ENCODE data around the gene TMEM131. TPM values are rescaled to one million over a fixed set of nuclear protein-coding genes. Genes with fewer than 3 reads are reported as not detected.

The TMEM131 gene
- total RNA-seq, 1 donor from 2014 or later, result 28.9 TPM

DNA sequence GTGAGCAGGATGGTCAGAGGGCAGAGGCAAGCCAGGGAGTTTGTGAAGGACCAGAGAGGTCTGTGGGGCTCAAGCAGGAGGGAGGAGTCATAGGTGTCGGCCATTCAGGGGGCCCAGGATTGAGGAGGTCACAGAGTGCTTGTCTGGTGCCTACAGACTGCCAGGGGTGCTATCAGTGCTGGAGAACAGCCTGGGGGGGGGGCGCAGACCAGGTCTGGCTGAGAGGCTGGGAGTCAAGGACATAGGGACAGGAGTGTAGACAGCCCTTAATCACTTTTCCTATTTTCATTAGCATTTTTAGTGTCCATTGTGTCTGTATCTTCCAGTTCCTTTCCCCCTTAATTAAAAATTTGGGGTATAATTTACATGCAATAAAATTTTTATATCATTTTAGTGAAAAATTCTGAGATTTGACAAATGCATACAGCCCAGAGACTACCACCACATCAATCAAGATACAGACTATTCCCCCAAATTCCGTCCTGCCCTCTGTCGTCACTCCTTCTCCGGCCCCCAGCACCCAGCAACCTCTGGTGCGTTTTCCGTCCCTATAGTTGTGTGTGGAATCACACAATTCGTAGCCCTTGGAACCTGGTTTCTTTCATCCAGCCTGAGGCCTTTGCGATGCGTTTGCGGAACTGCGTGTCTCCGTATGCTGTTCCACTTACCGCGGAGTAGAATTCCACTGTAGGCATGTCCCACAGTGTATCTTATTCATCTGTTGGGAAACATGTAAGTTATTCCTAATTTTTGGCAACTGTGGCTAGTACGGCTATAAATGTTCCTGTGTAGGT lies 276.2 kb downstream of the TMEM131 start:
- no peak for TF ChIP-seq CTCF (IDR thresholded peaks at IDR 0.05; ENCODE audit: borderline replicate concordance)
- H3K9me3 ChIP-seq (replicated peaks), result no peaks in the 10 kb centered on the region
- H3K27me3 ChIP-seq (ENCODE audit: low read depth), result peaks cover 6% of the 10 kb centered on the region
- H3K36me3 ChIP-seq, result no peaks in the 10 kb centered on the region
- H3K27ac ChIP-seq (replicated peaks), result no peak overlapping the region
- intact Hi-C loops (cut with micrococcal nuclease), result no loop called here
- no peak overlapping the region for H3K4me3 ChIP-seq
- no peak for DNase-seq
- H3K4me1 ChIP-seq, result no peaks in the 10 kb centered on the region

DNA sequence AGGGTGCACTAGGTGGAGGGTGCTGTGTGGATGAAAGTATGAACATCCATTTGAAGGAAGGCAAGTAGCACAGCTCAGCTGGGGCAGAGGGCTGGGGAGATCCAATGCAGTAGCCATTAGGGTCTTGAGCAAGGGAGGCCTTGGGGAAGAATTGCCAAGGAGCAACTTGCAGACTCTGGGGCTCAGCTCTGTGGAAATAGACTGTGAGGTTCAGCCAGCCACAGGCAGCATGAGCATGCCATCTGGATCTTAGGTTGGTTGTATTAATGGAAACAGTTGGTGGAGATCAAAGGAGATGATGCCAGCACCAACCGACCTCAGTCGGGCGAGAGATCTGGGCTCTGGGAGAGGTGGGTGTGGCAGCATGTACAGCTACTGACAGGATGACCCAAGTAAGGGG lies 276.8 kb downstream of the TMEM131 start:
- DNase-seq, result no peak
- intact Hi-C loops (cut with micrococcal nuclease), result no loop called here
- peaks cover 3% of the 10 kb centered on the region for H3K27me3 ChIP-seq (ENCODE audit: low read depth)

GRCh38 chr2:97718051-97718882 lies 277.5 kb downstream of the TMEM131 start:
- Histone ChIP-seq H3K9me3 (replicated peaks) (no peaks in the 10 kb centered on the region), H3K4me1 (peaks cover 3% of the 10 kb centered on the region), H3K27me3 (ENCODE audit: low read depth) (no peaks in the 10 kb centered on the region), H3K4me3 (no peak overlapping the region), H3K27ac (replicated peaks) (no peak overlapping the region), H3K36me3 (no peaks in the 10 kb centered on the region)
- no peak for TF ChIP-seq CTCF (IDR thresholded peaks at IDR 0.05; ENCODE audit: borderline replicate concordance)
- intact Hi-C loops (cut with micrococcal nuclease), result no loop called here
- DNase-seq, result peak; percentile 12

More for the DNA sequence above, 276.8 kb downstream of the TMEM131 start:
- Histone ChIP-seq H3K27ac (replicated peaks) (no peak overlapping the region), H3K9me3 (replicated peaks) (no peaks in the 10 kb centered on the region), H3K4me1 (no peaks in the 10 kb centered on the region), H3K4me3 (no peak overlapping the region), H3K36me3 (no peaks in the 10 kb centered on the region)
- TF ChIP-seq CTCF (IDR thresholded peaks at IDR 0.05; ENCODE audit: borderline replicate concordance), result no peak

- no peak overlapping the region for H3K27ac ChIP-seq (replicated peaks)
- no peak for DNase-seq
- no peaks in the 10 kb centered on the region for H3K36me3 ChIP-seq
- TF ChIP-seq CTCF (IDR thresholded peaks at IDR 0.05; ENCODE audit: borderline replicate concordance), result no peak
- peaks cover 9% of the 10 kb centered on the region for H3K4me1 ChIP-seq
- no peaks in the 10 kb centered on the region for H3K27me3 ChIP-seq (ENCODE audit: low read depth)
- intact Hi-C loops (cut with micrococcal nuclease), result no loop called here
- no peak overlapping the region for H3K4me3 ChIP-seq
- H3K9me3 ChIP-seq (replicated peaks), result no peaks in the 10 kb centered on the region
Measured at GRCh38 chr2:97717613-97717995, 278.1 kb downstream of the TMEM131 start.

DNA sequence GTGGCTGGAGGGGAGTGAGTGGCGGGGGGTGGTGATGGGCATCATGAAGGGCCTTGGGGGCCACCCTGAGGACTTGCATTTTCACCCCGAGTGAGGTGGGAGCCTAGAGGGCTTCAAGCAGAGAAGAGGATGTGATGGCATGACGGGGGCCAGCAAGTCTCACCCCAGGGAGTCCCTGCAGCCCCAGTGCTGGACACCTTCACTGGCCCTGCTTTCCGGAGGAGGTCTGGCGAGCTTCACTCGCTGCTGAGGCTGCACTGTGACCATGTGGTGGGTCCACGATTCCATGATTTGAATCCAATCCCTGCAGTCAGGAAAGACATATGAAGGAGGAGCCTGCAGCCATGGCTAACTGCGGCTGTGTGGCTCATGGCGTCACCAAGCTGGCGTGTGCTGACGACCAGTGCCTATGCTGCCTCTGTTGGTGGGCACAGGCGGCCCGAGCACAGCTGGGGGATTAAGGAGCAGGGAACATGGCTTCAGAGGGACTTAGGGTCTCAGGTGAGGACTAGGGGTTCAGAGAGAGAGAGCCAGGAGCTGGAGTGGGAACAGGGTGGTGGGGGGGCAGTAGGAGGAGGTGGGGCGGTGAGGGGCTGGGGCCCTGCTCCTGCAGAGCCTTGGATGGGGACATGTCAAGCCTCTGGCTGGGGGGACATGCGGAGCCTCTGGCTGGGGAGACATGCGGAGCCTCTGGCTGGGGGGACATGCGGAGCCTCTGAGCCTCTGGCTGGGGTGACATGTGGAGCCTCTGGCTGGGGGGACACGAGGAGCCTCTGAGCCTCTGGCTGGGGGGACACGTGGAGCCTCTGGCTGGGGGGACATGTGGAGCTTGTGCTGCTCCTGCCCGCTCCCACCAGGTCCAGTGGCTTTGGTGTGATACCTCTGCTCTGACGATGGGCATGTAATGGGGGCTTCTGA lies 278.8 kb downstream of the TMEM131 start:
- TF ChIP-seq CTCF (IDR thresholded peaks at IDR 0.05; ENCODE audit: borderline replicate concordance), result no peak
- intact Hi-C loops (cut with micrococcal nuclease), result no loop called here
- H3K36me3 ChIP-seq, result no peaks in the 10 kb centered on the region
- H3K9me3 ChIP-seq (replicated peaks), result no peaks in the 10 kb centered on the region
- no peak overlapping the region for H3K27ac ChIP-seq (replicated peaks)
- no peaks in the 10 kb centered on the region for H3K27me3 ChIP-seq (ENCODE audit: low read depth)
- peaks cover 10% of the 10 kb centered on the region for H3K4me1 ChIP-seq
- peak; percentile 5 for DNase-seq
- H3K4me3 ChIP-seq, result no peak overlapping the region

Measured in left ventricle myocardium inferior (tissue), 1 donor.